Large intestine (tissue), 12 donors: ENCODE measurements around the gene CFL2. TPM values are rescaled to one million over a fixed set of nuclear protein-coding genes. Genes with fewer than 3 reads are reported as not detected.
"Not testable (repeated sequence)": the region's sequence is repeated elsewhere in the genome, so short reads cannot be mapped to it uniquely, and the experiment has no call there.

Experiments
- DNase-seq, 2 donors: peaks; one replicate each; pipeline versions ENCODE4 v3.0.0 to v3.0.0-alpha.2; 2013
- H3K27ac ChIP-seq: one replicate; pipeline ENCODE4 v1.5.1; 2013; ENCODE audit warnings: low read length
- H3K27me3 ChIP-seq: 2 replicates; pipeline ENCODE4 v1.6.1; 2013; ENCODE audit warnings: low read length; ENCODE audit not compliant: control insufficient read depth, insufficient read depth
- H3K36me3 ChIP-seq: 2 replicates; pipeline ENCODE4 v1.6.1; 2013; ENCODE audit warnings: low read length; ENCODE audit not compliant: control insufficient read depth, insufficient read depth
- H3K4me1 ChIP-seq: one replicate; pipeline ENCODE4 v1.6.1; 2013; ENCODE audit warnings: low read length; ENCODE audit not compliant: control insufficient read depth, insufficient read depth
- H3K4me3 ChIP-seq: one replicate; pipeline ENCODE4 v1.5.1; 2013; ENCODE audit warnings: low read length
- H3K9me3 ChIP-seq: one replicate; pipeline ENCODE4 v1.6.1; 2013; ENCODE audit warnings: mild to moderate bottlenecking, low read depth, low read length, moderate library complexity; ENCODE audit not compliant: control insufficient read depth
- WGBS: methylation state at CpG from one replicate; pipeline ENCODE4 v1.1.5; 2013; ENCODE audit warnings: low lambda C conversion rate; ENCODE audit not compliant: insufficient coverage; 5-methylcytosine and 5-hydroxymethylcytosine counted together
- long read RNA-seq, 11 donors: transcript quantifications; one replicate each; lab custom pipeline, GENCODE V29; 2026
- polyA plus RNA-seq: library from polyadenylated mRNA; unstranded; fragments of 120-200 nt; gene quantifications from one replicate; pipeline ENCODE4 v1.2.1, GENCODE V29; 2013

The CFL2 gene
- polyA plus RNA-seq = 49.7 TPM
- long read RNA-seq, donor 1, full-length matches to known transcripts = 13 of 13 reads
- long read RNA-seq, donor 1, partial matches to known transcripts = 0 of 13 reads
- long read RNA-seq, donor 1, other reads (novel, unspliced or antisense) = 0 of 13 reads
- long read RNA-seq, donor 2, full-length matches to known transcripts = 11 of 11 reads
- long read RNA-seq, donor 2, partial matches to known transcripts = 0 of 11 reads
- long read RNA-seq, donor 2, other reads (novel, unspliced or antisense) = 0 of 11 reads
- long read RNA-seq, donor 3 = 0 reads
- long read RNA-seq, donor 4, full-length matches to known transcripts = 2 of 2 reads
- long read RNA-seq, donor 4, partial matches to known transcripts = 0 of 2 reads
- long read RNA-seq, donor 4, other reads (novel, unspliced or antisense) = 0 of 2 reads
- long read RNA-seq, donor 5, full-length matches to known transcripts = 13 of 13 reads
- long read RNA-seq, donor 5, partial matches to known transcripts = 0 of 13 reads
- long read RNA-seq, donor 5, other reads (novel, unspliced or antisense) = 0 of 13 reads
- long read RNA-seq, donor 6, full-length matches to known transcripts = 16 of 16 reads
- long read RNA-seq, donor 6, partial matches to known transcripts = 0 of 16 reads
- long read RNA-seq, donor 6, other reads (novel, unspliced or antisense) = 0 of 16 reads
- long read RNA-seq, donor 7, full-length matches to known transcripts = 17 of 17 reads
- long read RNA-seq, donor 7, partial matches to known transcripts = 0 of 17 reads
- long read RNA-seq, donor 7, other reads (novel, unspliced or antisense) = 0 of 17 reads
- long read RNA-seq, donor 8, full-length matches to known transcripts = 12 of 20 reads
- long read RNA-seq, donor 8, partial matches to known transcripts = 8 of 20 reads
- long read RNA-seq, donor 8, other reads (novel, unspliced or antisense) = 0 of 20 reads
- long read RNA-seq, donor 9, full-length matches to known transcripts = 11 of 11 reads
- long read RNA-seq, donor 9, partial matches to known transcripts = 0 of 11 reads
- long read RNA-seq, donor 9, other reads (novel, unspliced or antisense) = 0 of 11 reads
- long read RNA-seq, donor 10, full-length matches to known transcripts = 24 of 24 reads
- long read RNA-seq, donor 10, partial matches to known transcripts = 0 of 24 reads
- long read RNA-seq, donor 10, other reads (novel, unspliced or antisense) = 0 of 24 reads
- long read RNA-seq, donor 11, full-length matches to known transcripts = 11 of 11 reads
- long read RNA-seq, donor 11, partial matches to known transcripts = 0 of 11 reads
- long read RNA-seq, donor 11, other reads (novel, unspliced or antisense) = 0 of 11 reads

DNA sequence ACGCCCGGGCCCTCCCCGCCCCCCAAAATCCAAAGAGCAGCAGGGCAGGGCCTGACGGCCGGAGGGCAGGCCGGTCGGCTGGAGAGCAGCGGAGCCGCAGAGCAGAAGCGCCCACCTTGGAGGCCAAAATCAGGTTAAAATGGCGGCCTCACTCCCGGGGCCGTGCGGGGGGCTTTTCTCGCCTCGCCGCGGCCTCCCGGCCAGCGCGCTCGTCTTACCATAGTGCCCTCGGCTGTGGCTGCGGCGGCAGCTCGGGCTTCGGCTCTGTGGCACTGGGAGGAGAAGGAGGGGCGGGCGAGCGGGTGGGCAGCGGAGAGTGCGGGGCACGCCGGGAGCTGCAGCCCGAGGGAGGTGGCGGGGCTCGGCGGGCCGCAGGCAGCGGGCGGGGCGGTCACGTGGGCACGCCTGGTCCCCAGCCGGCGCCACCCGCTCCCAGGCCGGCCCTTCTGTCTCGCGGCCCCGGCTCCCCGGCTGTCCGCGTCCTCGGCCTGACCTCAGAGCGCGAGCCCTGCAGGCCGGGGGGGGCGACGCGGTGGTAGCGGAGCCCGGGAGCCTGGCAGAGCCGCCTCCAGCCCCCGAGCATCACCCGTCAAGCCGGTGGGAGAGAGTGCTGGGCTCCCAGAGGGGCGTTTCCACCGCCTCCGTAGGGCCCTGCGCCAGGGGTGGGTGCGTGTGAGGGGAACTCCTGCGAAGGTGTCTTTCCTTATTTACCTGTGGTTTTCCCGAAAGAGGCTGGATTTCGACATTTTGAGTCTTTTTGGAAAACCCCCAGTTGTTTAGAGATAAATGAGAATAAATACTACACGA is at the start of gene CFL2:
TSS of gene CFL2 (minus strand) at position 274 of the 807 bp plus-strand sequence. CDS start at position 221, 53 bp downstream.
- Histone ChIP-seq H3K9me3 (no peaks in the 10 kb centered on the region), H3K36me3 (peaks cover 6% of the 10 kb centered on the region), H3K27me3 (peaks cover 5% of the 10 kb centered on the region), H3K27ac (peak within 1 kb of the TSS; percentile 65), H3K4me3 (peak within 1 kb of the TSS; percentile 91), H3K4me1 (peaks cover 4% of the 10 kb centered on the region)
- DNase-seq = peak; percentile 64 to 85
- WGBS = 0% methylated on average over 1 of the region's 76 CpGs

GRCh38 chr14:34755215-34755614 is 40.8 kb upstream of the CFL2 start:
- H3K4me1 ChIP-seq = no peaks in the 10 kb centered on the region
- H3K4me3 ChIP-seq = no peak overlapping the region
- peaks cover 15% of the 10 kb centered on the region for H3K36me3 ChIP-seq

DNA sequence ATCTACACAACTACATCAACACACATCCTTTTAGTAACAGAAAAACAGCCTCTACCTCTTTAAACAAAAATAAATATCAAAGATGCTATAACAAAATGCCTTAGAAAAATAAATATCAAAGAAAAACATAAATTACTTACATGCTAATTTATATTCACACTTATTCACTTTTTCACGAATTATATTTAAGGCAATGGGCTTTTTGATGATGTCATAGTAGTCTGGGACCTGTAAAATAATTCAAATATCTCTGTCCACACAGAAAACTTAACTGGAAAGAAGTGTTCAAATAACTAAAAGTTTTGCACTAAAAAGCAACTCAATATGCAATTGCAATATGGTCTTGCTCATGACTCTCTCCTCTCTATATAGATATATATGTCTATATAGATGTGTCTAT is 40.3 kb upstream of the CFL2 start:
- Histone ChIP-seq H3K27ac (no peak overlapping the region), H3K4me1 (no peaks in the 10 kb centered on the region), H3K4me3 (no peak overlapping the region), H3K9me3 (no peaks in the 10 kb centered on the region), H3K36me3 (peaks cover 12% of the 10 kb centered on the region), H3K27me3 (no peaks in the 10 kb centered on the region)
- no peak for DNase-seq
- 100% methylated on average over 1 of the region's 1 CpG for whole genome bisulfite sequencing

More at GRCh38 chr14:34755215-34755614, 40.8 kb upstream of the CFL2 start:
- WGBS = 95% methylated on average over 2 of the region's 2 CpGs
- no peak for DNase-seq
- H3K9me3 ChIP-seq = no peaks in the 10 kb centered on the region
- no peak overlapping the region for H3K27ac ChIP-seq
- no peaks in the 10 kb centered on the region for H3K27me3 ChIP-seq

- Histone ChIP-seq H3K4me1 (no peaks in the 10 kb centered on the region), H3K27ac (no peak overlapping the region), H3K9me3 (no peaks in the 10 kb centered on the region), H3K4me3 (no peak overlapping the region), H3K36me3 (peaks cover 5% of the 10 kb centered on the region), H3K27me3 (no peaks in the 10 kb centered on the region)
- DNase-seq = no peak
Measured at GRCh38 chr14:34750670-34751069, 36.3 kb upstream of the CFL2 start.

DNA sequence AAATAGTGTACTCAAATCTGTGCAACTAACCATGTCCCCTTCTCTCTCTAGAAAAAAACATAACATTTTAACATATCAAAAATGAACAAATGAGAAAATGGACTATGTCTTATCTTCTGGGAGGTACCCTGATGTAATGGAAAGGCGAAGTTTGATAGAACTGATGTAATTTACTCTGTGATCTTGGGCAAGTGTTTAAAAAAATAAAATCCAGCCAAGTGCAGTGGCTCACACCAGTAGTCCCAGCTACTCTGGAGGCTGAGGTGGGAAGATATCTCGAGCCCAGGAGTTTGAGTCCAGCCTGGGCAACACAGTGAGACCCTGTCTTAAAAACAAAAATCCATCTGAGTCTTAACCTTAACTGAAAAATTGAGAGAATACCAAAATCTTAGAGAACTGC is 35.8 kb upstream of the CFL2 start:
- Histone ChIP-seq H3K9me3 (no peaks in the 10 kb centered on the region), H3K4me3 (no peak overlapping the region), H3K4me1 (no peaks in the 10 kb centered on the region), H3K36me3 (peaks cover 5% of the 10 kb centered on the region), H3K27me3 (no peaks in the 10 kb centered on the region), H3K27ac (no peak overlapping the region)
- no peak for DNase-seq
- 100% methylated on average over 1 of the region's 2 CpGs for WGBS

- Histone ChIP-seq H3K4me1 (no peaks in the 10 kb centered on the region), H3K9me3 (no peaks in the 10 kb centered on the region), H3K27ac (no peak overlapping the region), H3K4me3 (no peak overlapping the region), H3K27me3 (no peaks in the 10 kb centered on the region), H3K36me3 (peaks cover 5% of the 10 kb centered on the region)
- no peak for DNase-seq
- WGBS = 83% methylated on average over 1 of the region's 6 CpGs
Measured at GRCh38 chr14:34749408-34749807, 35.0 kb upstream of the CFL2 start.

- no peak for DNase-seq
- Histone ChIP-seq H3K9me3 (no peaks in the 10 kb centered on the region), H3K36me3 (no peaks in the 10 kb centered on the region), H3K4me1 (no peaks in the 10 kb centered on the region), H3K27ac (no peak overlapping the region), H3K4me3 (no peak overlapping the region), H3K27me3 (no peaks in the 10 kb centered on the region)
- 100% methylated on average over 1 of the region's 8 CpGs for WGBS
Measured at GRCh38 chr14:34742270-34743115, 28.1 kb upstream of the CFL2 start.

DNA sequence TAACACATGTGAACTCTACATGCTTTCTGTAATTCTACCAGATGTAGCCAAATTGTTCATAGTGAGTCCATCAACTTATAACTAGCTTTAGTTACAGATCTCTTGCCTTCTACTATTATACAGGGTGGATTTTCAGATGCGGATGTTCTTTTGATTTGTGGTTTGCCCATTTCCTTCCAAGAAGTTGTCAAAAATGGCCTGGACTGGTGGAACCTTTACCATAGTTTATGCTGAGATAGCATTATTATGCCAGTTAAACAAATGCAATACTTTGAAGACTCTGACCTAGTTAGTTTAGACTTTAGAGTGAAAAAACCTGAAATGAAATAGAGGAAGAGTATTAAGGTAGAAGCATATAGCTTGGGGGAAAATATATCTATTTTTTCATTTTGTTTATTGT is 27.4 kb upstream of the CFL2 start:
- H3K4me3 ChIP-seq = no peak overlapping the region
- no peaks in the 10 kb centered on the region for H3K36me3 ChIP-seq
- H3K4me1 ChIP-seq = no peaks in the 10 kb centered on the region
- H3K27ac ChIP-seq = no peak overlapping the region
- no CpG with 5 or more reads among the region's 1 CpG for WGBS
- no peaks in the 10 kb centered on the region for H3K27me3 ChIP-seq
- H3K9me3 ChIP-seq = no peaks in the 10 kb centered on the region
- DNase-seq = no peak

- 50% methylated on average over 1 of the region's 6 CpGs for WGBS
Measured at GRCh38 chr14:34740139-34740538, 25.7 kb upstream of the CFL2 start.

More at GRCh38 chr14:34740139-34740538, 25.7 kb upstream of the CFL2 start:
- not testable (repeated sequence) for H3K27me3 ChIP-seq, H3K9me3 ChIP-seq, H3K27ac ChIP-seq, DNase-seq, H3K4me3 ChIP-seq, H3K36me3 ChIP-seq, H3K4me1 ChIP-seq
